LHCN-M2 (cell line): ENCODE results near the gene APOBEC3H. TPM values are rescaled to one million over a fixed set of nuclear protein-coding genes. Genes with fewer than 3 reads are reported as not detected.
A peak's percentile ranks its signal among the peaks of the same experiment; 100 is the strongest.

Experiments
- DNase-seq: peaks from one replicate; pipeline ENCODE4 v3.0.0-alpha.2; 2012; ENCODE audit warnings: low read depth
- total RNA-seq: library from RNA; depleted of rRNA; stranded (reverse); fragments of >200 nt; gene quantifications from 2 replicates; pipeline ENCODE4 v1.2.3, GENCODE V29; 2014

APOBEC3H gene
- total RNA-seq, 1 experiment from 2014 or later: 0.63 TPM

DNA sequence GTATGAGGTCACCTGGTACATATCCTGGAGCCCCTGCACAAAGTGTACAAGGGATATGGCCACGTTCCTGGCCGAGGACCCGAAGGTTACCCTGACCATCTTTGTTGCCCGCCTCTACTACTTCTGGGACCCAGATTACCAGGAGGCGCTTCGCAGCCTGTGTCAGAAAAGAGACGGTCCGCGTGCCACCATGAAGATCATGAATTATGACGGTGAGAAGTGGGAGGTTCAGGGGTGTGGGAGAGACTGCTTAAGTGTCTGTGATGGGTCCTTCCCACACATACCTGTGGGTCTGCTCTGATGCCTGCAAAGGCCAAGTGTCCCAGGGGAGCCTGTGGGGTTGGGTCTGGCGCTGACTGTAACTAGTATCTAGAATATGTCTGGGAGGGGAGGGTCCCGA is 16.0 kb upstream of the APOBEC3H start:
- DNase-seq: no peak

DNA sequence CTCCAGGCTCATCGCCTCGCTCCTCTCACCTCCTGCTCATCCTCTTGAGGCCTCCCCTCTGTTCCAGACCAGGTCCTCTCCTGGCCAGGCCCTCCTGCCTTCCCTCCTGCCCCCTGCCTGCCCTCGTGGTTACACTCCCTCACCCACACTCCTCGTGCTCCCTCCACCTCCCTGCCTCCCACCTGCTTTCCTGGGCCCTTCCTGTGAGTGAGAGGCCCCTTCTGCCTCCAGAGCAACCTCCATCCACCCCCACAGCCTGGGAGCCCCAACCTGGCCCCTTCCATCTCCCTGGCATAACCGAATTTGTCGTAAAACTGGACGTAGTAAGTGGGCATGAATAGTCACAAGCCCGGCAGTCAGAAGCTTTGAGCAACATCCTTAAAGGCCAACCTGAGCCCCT is 15.4 kb upstream of the APOBEC3H start:
- DNase-seq: no peak

- DNase-seq: no peak
These were observed 13.6 kb upstream of the APOBEC3H start for GRCh38 chr22:39083212-39084165.

DNA sequence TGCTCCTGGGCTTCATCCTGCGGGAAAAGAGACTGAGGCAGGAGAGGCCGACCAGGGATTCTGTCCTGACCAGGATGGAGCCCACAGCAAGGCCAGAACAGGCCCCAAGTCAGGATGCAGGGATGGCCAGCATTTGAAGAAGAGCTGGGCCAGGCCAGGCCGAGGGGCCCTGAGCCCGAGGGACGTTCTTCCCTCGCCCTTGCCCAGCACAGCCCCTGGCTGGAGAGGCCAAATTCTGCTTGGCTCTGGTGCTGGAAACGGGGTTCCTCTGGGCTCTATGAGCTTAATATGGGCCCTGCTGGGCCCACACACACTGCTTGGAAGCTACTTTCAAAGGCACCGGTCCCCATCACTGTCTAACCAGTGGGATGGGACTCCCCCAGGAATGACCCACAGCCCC is 12.4 kb upstream of the APOBEC3H start:
- DNase-seq: no peak

- DNase-seq: no peak
These were observed 9.9 kb upstream of the APOBEC3H start for GRCh38 chr22:39087098-39087497.

DNA sequence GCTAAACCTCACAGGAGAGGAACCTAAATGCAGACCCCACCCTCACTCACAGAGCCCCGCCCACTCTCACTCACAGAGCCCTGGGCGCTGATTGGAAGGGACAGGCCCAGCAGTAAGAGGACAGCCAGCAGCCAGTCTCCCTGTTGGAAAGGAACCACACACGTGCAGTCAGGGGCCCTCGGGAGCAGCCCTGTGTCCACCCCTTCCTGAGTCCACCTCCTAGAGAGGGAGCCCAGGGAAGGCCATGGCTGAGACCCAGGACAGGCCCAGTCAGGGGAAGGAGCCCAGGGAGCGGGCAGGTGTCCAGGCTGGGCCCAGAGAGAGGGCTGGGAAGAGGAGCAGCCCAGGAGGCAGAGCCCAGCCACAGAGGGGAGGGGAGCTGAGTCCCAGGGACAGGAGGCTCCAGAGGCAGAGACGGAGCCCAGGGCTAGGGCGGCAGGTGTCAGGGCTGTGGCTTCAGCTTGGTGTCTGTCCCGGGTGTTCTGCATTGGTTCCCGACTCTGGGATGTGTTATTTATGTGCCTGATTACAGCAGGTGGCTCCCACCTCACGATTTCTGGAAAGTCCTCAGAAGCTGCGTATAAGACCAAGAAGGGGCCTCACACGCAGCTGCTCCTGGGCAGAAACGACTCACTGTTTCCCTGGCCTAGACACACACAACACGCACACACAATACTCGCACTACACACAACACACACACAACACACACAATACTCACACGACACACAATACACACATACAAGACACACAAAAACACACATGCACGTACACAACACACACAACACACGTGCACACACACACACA is 9.0 kb upstream of the APOBEC3H start:
- peak; percentile 4 for DNase-seq

DNA sequence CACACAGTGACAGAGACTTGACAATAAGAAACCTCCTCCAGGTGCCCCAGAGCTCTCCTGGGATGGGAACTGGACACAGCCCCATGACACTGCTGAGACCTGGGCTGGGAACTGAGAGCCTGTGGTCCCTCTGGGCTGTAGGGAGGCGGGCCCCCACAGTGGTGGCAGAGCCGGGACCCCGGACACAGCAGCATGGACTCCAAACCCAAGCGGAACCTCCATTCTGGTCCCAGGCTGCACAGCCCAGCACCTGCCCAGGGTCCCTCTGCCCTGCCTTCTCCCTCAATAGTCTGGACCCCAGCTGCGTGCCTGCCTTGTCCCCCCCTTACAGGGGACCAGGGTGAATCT is 8.4 kb upstream of the APOBEC3H start:
- no peak for DNase-seq

DNA sequence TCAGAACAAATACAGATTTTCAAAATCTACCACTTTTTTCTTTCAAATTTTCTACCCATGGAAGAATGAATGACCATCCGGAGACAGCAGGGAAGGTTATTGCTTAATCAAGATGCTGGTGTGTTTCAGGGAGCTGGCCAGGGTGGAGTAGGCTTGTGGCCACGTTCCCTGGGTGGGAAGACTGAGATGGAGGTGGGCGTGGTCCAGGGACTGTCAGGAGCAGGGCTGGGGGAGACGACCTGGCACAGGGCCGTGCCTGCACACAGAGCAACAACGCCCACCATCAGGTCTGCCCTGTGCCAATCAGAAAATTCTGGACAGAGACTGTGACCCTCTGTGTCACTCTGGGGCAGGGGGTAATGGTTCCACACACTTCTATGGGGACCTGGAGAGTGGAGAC is 7.1 kb upstream of the APOBEC3H start:
- no peak for DNase-seq

DNA sequence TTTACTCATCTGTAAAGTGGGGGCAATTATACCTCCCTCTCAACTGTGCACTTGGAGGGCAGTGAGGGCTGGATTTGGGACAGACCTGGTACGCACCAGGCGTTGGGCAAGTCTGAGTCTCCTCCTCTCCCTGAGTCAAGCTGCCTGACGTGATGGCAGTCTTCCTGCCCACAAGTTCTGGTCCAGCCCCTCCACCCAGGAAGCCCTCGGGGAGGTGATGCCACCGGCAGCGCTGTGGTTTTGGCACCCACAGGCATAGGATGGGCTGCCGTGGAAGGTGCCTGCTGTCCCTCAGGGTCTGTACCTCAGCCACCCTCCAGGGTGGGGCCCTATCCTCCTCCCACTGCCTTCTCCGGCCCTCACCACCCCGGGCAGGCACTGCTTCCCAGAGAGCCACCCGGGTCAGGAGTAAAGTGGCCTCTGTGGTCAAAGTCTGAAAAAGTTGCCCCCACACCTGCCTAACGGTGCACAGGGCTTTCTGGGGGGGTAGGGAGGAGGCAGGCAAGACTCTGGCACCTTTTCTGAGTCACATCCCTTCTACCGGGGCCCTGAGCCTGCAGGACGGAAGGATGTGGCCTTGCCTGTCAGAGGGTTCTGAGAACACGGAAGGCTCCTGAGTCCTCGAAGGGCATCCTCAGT is 6.5 kb upstream of the APOBEC3H start:
- DNase-seq: no peak

GRCh38 chr22:39091126-39092081 is 5.6 kb upstream of the APOBEC3H start:
- DNase-seq: no peak

- no peak for DNase-seq
These were observed 4.8 kb upstream of the APOBEC3H start for GRCh38 chr22:39092111-39092862.

GRCh38 chr22:39094717-39095389 is 2.2 kb upstream of the APOBEC3H start:
- no peak for DNase-seq

DNA sequence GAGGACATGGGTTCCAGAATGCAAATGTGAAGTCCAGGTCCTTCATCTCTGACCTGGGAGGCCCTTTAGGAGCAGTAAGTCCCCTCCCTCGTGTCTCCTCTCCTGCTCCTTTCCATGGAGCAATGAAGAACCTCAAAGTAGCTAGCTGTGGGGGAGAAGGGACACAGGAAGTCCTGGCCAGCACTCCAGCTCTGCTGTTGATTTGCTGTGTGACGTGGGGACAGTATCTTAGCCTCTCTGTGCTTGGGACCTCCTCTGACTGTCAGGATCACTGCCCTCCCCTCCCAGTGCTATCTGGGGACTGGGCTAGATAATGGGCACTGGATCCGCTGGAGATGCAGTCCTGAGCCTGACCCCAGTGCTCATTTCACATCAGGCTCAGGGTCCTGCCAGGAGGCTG is 1.1 kb upstream of the APOBEC3H start:
- no peak for DNase-seq

- no peak for DNase-seq
These were observed 982 bp downstream of the APOBEC3H start for GRCh38 chr22:39098026-39098425.

DNA sequence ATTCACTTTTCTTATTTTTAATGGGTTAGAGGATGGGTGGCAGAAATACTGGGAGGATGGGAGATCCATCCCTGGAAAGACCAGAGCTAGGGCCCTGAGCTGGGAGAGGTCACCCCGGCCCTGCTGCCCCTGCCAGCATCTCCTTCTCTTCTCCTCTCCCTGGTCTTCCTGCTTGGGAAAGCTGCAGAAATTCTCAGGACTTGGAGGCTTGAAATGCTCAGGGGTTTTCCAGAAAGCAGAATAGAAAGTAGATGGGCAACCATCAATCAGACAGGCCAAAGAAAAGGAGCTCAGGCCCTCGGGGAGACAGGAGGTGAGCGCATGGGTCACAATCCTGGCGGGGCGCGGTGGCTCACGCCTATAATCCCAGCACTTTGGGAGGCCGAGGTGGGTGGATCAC is 1.5 kb downstream of the APOBEC3H start:
- DNase-seq: no peak

DNA sequence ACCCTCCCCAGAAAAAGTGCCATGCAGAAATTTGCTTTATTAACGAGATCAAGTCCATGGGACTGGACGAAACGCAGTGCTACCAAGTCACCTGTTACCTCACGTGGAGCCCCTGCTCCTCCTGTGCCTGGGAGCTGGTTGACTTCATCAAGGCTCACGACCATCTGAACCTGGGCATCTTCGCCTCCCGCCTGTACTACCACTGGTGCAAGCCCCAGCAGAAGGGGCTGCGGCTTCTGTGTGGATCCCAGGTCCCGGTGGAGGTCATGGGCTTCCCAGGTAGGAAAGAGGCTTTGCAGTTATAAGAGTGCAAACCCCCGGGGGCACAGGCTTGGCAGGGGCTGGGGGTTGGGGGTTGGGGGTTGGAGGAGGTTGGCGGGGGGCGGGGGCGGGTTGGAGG is 4.2 kb downstream of the APOBEC3H start:
- no peak for DNase-seq

- DNase-seq: no peak
These were observed 6.4 kb downstream of the APOBEC3H start for GRCh38 chr22:39103431-39103830.

DNA sequence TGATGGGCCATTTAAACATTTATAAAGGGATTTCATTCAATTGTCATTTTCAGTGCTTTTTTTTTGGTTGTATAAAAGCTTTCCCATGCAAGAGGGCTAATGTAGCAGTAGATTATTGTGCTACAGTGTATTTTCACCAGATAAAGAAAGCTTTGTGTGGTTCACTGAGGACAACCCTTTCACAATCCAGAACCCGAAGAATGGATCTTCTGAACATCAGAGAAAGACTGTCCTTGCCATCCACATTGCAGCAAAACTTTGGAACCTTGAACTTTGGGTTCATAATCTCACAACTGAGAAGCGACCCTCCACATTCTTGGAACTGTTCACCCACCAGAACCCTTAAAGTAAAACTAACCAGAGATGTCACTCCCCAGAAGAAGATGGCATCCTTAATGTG is 9.3 kb downstream of the APOBEC3H start:
- DNase-seq: no peak

- DNase-seq: no peak
These were observed 11.4 kb downstream of the APOBEC3H start for GRCh38 chr22:39108487-39108886.

DNA sequence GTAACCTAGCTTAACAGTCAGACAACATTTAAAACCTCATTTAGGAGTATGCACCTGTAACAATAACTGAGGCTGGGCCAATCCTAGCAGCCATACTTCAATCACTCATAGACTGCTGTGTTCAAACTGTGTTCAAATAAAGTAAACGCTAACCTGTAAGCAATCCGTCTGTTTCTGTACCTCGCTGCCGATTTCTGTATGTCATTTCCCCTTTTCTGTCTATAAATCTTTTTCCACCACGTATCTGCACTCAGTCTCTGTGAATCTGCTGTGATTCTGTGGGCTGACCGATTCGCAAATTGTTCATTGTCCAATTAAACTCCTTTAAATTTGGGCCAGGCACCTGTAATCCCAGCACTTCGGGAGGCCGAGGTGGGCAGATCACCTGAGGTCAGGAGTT is 12.3 kb downstream of the APOBEC3H start:
- no peak for DNase-seq
